ENCODE measurements around the gene SLC6A17.

Gene SLC6A17

GRCh38 chr1:110135666-110136065 lies 14.6 kb upstream of the SLC6A17 start:
- no peak for DNase-seq

DNA sequence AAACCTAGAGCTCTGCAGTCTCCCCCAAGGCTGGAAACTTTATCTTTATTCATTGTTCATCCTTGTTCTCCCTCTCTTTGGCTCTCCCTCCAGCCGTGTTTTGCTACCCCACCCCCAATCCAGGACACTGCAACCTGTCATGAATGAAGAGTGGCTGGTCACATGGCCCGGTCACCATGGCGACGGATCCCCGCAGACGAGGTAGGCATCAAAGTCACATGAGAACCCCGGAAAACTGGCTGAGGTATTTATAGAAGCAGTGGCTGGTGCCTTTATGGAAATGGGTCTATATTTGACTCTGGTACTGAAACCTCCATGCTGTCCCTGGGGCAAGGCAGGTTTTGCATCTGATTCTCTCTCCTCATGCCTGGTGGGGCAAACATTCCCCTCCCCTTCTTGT lies 13.4 kb upstream of the SLC6A17 start:
- no peak for DNase-seq

DNA sequence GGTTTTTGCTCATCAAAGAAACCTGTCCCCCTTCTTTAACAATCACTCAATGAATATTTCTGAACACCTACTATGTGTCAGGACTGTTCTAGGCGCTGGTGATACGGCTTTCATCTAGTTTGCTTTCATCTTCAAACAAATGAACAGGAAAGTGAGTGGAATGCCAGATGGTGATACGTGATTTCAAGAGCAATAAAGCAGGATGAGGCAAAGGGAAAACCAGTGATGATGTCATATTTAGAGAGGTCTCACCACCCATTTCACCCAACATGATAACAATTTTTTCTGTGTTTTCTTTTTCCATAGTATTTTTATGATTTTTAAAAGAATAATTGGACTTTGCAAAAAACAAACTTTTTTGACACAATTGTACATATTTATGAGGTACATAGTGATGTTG lies 11.3 kb upstream of the SLC6A17 start:
- DNase-seq, result no peak

- peak; percentile 49 for DNase-seq
Measured at GRCh38 chr1:110144366-110144765, 5.9 kb upstream of the SLC6A17 start.

DNA sequence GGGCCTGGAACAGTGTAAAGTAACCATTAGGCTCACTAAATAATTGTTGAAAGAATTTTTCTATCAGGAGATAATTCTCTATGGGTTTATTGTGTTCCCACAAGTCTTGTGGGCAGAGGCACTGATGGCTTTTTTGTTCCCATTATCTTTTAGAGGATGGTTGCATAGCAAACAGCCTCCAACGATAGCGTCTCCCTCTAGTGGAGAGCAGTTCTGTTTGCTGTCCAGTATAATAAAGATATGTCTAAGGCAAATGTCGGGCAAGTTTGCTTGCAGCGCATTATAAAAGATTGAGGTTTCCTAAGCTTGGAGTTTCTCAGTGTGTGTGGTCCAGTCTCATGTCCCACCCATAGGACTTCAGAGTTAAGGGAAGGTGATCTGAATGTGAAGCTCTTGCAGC lies 1.3 kb upstream of the SLC6A17 start:
- DNase-seq, result no peak

DNA sequence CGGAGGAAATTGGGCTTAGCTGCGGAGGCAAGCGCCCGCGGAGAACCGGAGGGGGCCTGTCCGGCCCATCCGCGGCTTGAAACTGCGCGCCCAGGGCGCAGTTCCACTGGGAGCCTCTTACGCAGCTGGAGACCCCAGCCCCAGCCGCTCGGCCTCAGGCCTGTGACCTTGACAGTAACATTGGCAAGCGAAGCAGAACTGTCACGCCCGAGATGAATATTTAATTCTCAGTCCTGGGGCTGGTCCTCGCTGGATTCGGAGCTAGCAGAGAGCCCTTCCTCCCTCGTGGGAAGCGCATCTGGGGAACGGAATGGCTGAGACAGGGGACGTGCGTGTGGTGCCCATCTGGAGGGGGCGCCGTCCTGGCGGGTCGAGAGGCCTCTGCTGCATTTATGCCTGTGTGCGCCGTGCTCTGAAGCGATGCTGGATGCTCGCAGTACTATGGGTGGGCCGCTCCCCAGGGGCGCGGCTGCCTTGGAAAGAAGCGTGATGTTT lies 928 bp downstream of the SLC6A17 start:
- no peak for DNase-seq

DNA sequence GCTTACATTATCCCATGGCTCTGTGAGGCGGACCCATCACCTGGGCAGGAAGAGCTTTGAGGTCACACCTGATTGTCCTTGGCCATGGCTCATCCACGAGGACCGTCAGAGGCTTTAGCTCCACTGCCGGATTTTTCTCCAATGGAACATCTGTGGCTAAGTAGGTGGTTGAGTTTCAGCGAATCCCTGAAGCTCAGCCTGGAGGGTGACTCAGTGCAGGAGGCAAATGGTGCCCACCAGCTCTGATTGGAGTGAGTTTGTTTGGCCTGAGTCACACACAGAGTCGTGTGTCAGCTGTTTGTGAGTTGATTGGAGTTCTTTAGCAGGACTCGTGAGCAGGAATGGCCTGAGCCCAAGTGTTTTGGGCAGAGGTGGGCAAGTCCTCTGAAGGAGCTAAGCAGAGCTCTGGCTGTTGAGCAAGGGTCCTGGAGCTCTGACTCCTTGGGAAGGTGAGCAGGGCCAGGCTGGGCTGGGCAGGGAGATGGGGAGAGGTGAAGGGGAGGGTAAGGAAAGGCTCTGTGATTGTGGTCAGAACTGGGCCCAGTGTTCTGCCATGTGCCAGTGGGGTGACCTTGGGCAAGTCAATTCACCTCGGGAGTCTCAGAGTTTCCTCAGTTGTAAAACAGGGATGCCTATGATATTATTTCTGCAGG lies 2.0 kb downstream of the SLC6A17 start:
- DNase-seq, result no peak

DNA sequence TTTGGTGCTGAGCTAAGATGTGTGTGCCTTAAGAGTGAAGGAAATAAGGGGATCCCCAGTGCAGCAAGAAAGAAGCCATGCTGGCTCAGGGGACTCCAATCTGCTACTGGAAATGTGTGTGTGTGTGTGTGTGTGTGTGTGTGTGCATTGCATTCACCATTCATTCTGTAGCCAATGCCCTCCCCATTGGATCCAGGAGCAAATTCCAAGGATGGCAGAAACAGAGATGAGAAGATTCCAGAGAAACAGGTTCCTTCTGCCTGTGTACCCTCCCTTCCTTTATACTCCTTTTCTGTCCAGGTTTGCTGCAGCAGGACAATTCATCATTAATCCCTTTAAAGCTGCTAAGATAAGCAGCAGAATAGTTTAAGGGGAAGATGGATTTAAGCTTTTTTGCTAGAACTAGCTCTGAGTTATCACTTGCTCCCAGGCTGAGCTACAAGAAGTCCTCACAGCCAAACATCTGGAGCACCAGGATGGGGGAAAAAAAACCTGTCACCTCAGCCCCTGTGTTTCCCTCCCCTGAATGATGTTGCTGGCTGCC lies 3.2 kb downstream of the SLC6A17 start:
- DNase-seq, result no peak

- peak; percentile 45 for DNase-seq
Measured at GRCh38 chr1:110155878-110156522, 5.7 kb downstream of the SLC6A17 start.

DNA sequence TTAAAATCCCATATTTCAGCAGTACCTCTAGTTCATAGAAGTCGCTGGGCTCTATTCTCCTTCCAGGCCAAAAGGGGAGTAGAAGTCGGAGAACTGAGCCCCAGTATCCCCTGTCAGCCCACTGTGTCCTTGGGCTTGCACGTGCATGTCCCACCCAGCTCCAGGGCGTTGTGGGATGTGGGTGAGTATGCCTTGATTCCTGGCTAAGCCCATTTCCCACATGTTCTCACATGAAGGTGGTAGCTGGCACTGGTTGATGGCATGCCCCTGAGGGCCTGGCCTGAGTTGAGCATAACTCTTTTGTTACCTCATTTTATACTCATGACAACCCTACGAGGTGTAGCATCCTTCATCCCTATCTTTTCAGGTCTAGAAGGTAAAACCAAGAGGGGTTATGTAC lies 8.0 kb downstream of the SLC6A17 start:
- no peak for DNase-seq

GRCh38 chr1:110159168-110159567 lies 8.9 kb downstream of the SLC6A17 start:
- DNase-seq, result no peak

DNA sequence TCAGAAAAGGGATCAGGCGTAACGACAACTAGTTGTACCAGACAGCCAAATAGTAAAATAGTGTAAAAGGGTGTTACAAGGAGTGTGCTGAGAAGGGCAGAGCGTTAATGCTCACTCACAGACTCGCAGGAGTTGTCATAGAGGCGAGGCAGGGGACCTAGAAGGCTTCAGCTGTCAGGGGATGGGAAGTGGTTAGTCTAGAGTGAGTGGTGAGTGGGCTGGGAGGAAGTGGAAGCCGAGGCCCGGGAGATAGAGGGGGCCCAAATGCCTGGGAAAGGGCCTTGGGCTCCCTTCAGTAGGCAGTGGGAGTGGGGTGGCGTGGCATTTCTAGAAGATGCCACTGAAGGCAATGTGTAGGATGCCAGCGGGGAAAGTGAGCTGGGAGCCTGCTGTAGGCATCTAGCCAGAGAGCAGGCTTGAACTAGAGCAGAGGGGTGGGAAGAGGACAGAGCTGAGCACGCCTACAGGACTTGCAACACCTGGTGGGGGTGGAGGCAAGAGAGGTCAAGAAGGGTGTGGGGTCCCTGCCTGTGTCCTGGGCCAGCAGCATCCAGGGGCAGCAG lies 10.3 kb downstream of the SLC6A17 start:
- no peak for DNase-seq

DNA sequence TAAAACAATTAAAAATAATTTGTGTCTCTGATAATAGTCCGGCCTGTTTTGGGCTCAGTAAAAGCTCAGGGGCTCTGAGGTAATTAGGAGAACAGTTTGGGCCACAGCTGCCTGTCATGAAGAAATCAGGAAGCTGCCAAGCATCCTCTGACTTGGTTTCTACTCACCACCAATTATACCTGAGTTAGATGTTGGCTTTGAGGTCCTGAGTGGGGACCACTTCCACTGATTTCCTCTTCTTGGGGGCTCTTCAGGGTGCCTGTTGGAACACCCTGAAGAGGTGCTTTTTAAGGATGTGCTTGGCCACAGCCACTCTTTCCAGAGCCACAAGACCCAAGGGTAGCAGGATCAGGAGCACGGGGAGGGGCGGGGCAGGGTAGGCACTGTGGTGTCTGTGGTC lies 10.9 kb downstream of the SLC6A17 start:
- no peak for DNase-seq

GRCh38 chr1:110161849-110162248 lies 11.6 kb downstream of the SLC6A17 start:
- DNase-seq, result no peak

DNA sequence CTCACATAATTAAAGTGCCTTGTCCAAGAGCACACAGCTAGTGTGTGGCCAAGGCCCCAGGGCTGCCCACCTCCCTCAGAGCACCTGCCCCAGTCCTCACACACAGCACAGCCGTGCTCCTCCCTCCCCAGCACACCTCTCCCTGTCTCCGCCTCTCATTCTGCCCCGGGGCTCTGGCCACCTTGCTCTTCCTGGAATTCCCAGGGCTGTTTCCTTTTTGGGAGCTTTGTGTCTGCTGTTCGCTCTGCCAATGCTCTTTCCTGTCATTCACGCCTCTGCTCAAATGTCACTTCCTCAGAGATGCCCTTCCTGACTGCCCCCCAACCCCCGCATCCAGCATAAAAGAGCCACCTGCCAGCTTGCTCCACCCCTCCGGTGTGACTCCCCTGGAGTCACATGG lies 13.3 kb downstream of the SLC6A17 start:
- DNase-seq, result no peak

DNA sequence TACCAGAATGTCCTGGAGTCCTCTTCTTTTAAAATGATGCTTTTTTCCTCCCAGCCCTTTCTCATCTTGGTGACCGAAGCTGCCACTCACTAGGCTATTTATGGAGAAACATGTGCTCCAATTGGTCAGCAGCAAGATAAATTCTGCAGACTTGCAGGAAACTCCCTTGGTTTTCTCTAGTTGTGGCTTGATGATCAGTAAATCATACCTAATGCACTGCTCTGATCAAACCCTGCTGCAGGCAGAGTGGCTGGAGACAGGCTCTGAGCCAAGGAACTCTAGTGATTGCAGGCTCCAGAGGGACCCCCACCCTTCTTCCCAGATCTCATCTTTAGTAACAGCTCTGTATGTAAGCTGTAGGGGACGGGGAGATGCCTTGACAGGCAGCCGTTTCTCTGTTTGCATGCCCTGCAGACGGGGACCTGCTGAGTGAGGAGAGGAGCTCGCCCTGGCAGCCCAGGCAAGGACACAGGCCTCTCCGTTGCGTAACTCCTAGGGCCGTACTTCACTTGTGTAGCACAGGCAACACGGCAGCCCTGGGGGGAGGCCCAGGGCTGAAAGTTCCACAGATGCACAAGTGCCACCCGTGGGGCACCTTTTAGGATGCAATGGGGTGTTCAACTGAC lies 14.5 kb downstream of the SLC6A17 start:
- DNase-seq, result peak; percentile 24

GRCh38 chr1:110165761-110166231 lies 15.5 kb downstream of the SLC6A17 start:
- DNase-seq, result no peak

DNA sequence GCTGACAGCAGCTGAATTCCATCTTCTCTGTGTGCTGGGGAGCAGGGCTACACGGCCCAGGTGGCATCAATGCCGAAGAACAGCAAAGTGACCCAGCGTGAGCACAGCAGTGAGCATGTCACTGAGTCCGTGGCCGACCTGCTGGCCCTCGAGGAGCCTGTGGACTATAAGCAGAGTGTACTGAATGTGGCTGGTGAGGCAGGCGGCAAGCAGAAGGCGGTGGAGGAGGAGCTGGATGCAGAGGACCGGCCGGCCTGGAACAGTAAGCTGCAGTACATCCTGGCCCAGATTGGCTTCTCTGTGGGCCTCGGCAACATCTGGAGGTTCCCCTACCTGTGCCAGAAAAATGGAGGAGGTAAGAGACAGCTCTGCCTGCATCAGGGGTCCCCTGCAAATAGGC lies 16.6 kb downstream of the SLC6A17 start:
- no peak for DNase-seq

- no peak for DNase-seq
Measured at GRCh38 chr1:110170766-110171733, 20.8 kb downstream of the SLC6A17 start.

DNA sequence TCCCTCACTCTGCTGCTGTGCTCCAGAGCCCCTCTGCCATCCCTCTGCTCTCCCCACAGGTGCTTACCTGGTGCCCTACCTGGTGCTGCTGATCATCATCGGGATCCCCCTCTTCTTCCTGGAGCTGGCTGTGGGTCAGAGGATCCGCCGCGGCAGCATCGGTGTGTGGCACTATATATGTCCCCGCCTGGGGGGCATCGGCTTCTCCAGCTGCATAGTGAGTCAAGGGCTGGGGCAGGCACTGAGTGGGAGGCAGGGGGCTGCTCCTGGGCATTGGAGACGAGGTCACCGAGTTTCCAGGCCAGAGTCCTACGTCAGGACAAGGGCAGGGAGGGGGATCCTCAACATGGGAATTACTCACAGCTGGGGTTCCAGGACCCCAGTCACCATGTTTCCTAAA lies 21.7 kb downstream of the SLC6A17 start:
- DNase-seq, result no peak

GRCh38 chr1:110173466-110174105 lies 23.3 kb downstream of the SLC6A17 start:
- no peak for DNase-seq

- DNase-seq, result no peak
Measured at GRCh38 chr1:110174961-110175360, 24.7 kb downstream of the SLC6A17 start.

Data from MV-4-11 (cell line).